Chondrocyte (in vitro differentiated cells): Measurements from ENCODE around the gene DENND2A. TPM values are rescaled to one million over a fixed set of nuclear protein-coding genes. Genes with fewer than 3 reads are reported as not detected.

Experiments used
- DNase-seq: peaks from one replicate; pipeline ENCODE4 v3.0.0; 2021; ENCODE audit warnings: mixed read lengths, low spot score
- H3K27ac Mint-ChIP-seq: one replicate; pipeline ENCODE4 v1.8.0; 2021; ENCODE audit warnings: mild to moderate bottlenecking, moderate library complexity, mixed read lengths; ENCODE audit not compliant: unreplicated experiment
- H3K27me3 Mint-ChIP-seq: 2 replicates; pipeline ENCODE4 v1.8.0; 2021; ENCODE audit warnings: low read depth, mixed read lengths
- H3K36me3 Mint-ChIP-seq: 2 replicates; pipeline ENCODE4 v1.8.0; 2021; ENCODE audit warnings: low read depth, mixed read lengths
- H3K4me1 Mint-ChIP-seq: 2 replicates; pipeline ENCODE4 v1.8.0; 2021; ENCODE audit warnings: low read depth, mild to moderate bottlenecking, mixed read lengths
- H3K4me3 Mint-ChIP-seq: one replicate; pipeline ENCODE4 v1.8.0; 2021; ENCODE audit warnings: mild to moderate bottlenecking, moderate library complexity, mixed read lengths; ENCODE audit not compliant: unreplicated experiment
- H3K9me3 Mint-ChIP-seq: 2 replicates; pipeline ENCODE4 v1.8.0; 2021; ENCODE audit warnings: low read depth, mixed read lengths
- CTCF ChIP-seq: fragments of 200-600 bp; sonication (generic); IDR thresholded peaks from 2 replicates; pipeline ENCODE4 v1.5.0; 2021; ENCODE audit warnings: antibody characterized with exemption, mild to moderate bottlenecking, moderate library complexity
- total RNA-seq: library from RNA; stranded (reverse); gene quantifications from 3 replicates; pipeline ENCODE4 v1.2.1, GENCODE V29; 2021

The DENND2A gene
- total RNA-seq, 1 donor from 2014 or later, result 16.0 TPM

GRCh38 chr7:140476698-140477261, 163.8 kb downstream of the DENND2A start:
- Mint-ChIP-seq H3K4me1 (peaks cover 23% of the 10 kb centered on the region), H3K4me3 (peak overlapping the region; percentile 91)
- no peak for TF ChIP-seq CTCF

GRCh38 chr7:140475747-140476333, 164.8 kb downstream of the DENND2A start:
- H3K36me3 Mint-ChIP-seq, result no peaks in the 10 kb centered on the region
- TF ChIP-seq CTCF, result peak; percentile 86
- H3K27ac Mint-ChIP-seq, result peak overlapping the region; percentile 17
- DNase-seq, result no peak
- no peaks in the 10 kb centered on the region for H3K9me3 Mint-ChIP-seq
- H3K4me1 Mint-ChIP-seq, result peaks cover 23% of the 10 kb centered on the region
- no peaks in the 10 kb centered on the region for H3K27me3 Mint-ChIP-seq
- no peak overlapping the region for H3K4me3 Mint-ChIP-seq

More at GRCh38 chr7:140476698-140477261, 163.8 kb downstream of the DENND2A start:
- H3K27ac Mint-ChIP-seq, result peak overlapping the region; percentile 75
- no peaks in the 10 kb centered on the region for H3K36me3 Mint-ChIP-seq
- DNase-seq, result no peak
- no peaks in the 10 kb centered on the region for H3K9me3 Mint-ChIP-seq
- H3K27me3 Mint-ChIP-seq, result no peaks in the 10 kb centered on the region

Other genes with a start within 250 kb of the DENND2A start
- 59.3 to 68.1 TPM (median 64.9 TPM) in 3 replicates for gene SLC37A3, start 242.3 kb downstream of the DENND2A start, total RNA-seq
- not detected in 3 replicates for gene RAB19, start 236.8 kb downstream of the DENND2A start, total RNA-seq
- gene MKRN1, start 161.3 kb downstream of the DENND2A start, total RNA-seq, result 64.7 to 70.1 TPM (median 67.9 TPM) in 3 replicates
- gene ADCK2, start 32.1 kb upstream of the DENND2A start, total RNA-seq, result 23.6 to 28.0 TPM (median 26.9 TPM) in 3 replicates
- 186 to 198 TPM (median 193 TPM) in 3 replicates for gene NDUFB2, start 55.9 kb upstream of the DENND2A start, total RNA-seq